HG02571 (cell line): ENCODE results near the gene DPF3.

Experiments used
- ATAC-seq: cut with Tn5 transposase; IDR thresholded peaks from one replicate; pipeline ENCODE4 v1.9.1; 2021; ENCODE audit warnings: mild to moderate bottlenecking, moderate library complexity; ENCODE audit not compliant: unreplicated experiment

Gene DPF3

DNA sequence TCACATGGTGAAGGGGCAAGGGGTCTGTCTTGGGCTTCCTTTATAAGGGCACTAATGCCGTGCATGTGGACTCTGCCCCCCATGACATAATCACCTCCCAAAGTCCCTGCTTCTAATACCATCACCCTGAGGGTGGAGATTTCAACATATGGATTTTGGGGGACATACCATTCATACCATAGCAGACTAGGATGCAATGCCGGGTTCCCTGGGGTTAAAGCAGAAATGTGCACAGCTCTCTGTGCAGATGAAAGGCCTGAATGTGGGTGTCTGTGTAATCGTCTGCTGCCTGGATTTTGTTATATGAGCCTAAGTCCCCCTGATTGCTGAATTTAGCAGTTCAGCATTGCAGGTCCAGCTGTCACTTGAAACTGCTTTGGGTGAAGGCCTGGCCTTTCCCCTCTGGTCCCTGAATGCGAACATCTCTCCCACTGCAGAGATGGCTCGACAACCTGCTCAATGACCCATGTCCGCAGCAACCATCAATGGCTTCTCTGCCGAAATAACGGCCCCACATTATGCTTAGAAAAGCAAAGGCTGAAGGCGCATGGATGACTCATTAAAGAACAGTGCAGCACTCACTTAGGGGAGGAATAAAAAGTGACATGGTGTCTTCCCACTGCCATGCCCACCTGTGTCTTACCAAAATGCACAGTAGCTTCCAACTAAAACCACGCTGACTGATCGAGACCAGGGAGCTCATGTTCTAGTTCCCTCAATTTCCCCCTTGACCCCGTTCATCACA is 286.3 kb downstream of the DPF3 start:
- no peak for ATAC-seq

DNA sequence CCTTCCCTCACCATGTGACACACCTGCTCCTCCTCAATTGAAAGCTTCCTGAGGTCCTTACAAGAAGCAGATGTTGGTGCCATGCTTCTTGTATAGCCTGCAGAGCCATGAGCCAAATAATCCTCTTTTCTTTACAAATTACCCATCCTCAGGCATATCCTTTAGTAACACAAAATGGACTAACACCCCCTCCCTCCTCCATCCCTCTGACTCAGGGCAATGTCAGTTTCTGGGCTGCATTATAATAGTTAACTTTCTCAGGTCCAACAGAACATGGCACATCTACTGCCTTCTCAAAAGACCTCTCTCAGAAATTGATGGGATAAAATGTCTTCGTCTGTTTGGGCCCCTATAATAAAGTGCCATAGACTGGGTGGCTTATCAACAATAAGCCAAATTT is 287.0 kb downstream of the DPF3 start:
- no peak for ATAC-seq

DNA sequence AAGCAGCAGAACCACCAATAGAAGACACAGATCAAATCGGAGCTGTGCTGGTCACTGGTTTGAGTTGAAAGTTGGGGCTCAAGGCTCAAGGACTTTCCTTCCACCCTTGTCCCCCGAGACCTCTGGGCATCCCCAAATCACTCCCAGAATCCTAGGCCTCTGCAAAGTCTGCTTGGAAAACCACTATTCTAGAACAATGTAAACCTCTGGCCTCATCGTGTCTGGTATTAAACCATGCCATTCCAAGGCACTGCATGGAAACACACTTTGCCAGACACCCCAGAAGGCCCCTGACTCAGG is 288.0 kb downstream of the DPF3 start:
- no peak for ATAC-seq

DNA sequence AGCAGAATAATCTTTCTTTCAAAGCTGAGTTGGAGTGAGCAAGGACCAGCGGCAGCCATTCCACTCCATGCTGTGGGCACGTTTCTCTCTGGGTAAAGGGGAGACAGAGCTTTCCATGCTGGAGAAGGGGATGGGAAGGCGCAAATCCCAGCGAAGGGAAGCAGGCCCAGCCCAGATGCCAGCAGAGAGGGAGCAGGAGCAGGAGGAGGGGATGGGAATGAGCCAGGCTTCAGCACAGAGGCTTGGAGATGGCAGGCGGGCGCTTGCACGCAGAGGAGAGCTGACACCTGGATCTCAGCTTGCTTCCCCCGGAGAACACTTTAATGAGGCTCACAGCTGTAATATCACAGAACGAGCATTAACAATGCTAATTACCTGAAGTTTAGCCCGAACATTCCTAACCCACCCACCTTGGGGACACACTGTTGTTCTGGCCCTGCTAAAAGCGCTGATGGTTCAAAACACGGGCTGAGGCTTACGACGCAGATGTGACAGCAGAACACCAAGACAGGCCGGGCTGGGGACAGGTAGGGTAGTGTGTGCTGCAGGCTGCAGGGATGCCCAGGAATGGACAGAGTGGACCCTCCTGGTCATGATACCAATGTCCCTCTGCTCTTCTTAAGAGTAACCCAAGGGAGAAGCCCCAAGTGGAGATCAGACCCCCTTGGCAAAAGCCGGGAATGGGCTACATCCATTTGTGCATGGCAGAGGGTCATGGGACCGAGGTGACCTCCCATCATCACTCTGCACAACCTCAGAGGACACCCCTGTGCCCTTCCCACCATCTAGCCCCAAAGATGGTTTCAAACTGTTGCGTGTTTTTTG is 288.6 kb downstream of the DPF3 start:
- ATAC-seq, result no peak

DNA sequence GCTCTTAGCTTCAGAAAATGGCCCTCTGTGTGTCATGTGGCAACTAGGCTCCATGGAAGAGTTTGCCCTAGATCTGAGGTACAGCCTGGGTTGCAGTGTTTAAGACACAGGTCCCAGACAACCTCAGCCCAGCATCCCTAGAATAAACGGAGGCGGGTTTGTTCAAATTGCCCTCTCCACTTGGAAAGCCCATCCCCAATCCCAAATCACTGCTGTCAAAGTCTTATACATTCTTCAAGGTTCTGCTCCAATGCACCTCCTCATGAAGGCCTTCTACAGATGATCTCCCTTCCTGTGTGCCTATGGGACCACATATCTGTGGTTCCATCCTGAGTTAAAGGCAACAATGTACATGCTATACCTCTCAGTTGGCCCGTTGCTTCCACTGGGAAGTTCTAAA is 289.8 kb downstream of the DPF3 start:
- no peak for ATAC-seq

DNA sequence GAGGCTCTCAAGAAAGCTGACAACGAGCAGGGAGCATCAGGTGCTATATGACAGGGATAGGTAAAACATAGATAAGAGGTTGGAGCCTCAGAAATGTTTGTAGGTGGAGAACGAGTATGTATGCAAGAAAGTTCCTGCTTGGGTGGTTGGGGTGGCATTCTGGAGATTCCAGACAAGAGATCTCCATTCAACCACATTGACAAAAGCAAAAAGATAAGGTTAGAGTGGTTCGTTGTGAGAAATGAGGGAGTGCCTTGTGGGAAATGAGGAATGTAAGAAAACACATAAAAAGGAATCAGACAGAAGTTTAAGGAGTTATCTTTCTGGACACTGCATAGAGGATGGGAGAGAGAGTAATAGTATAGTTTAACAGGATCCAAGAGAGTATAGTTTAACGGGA is 290.3 kb downstream of the DPF3 start:
- ATAC-seq, result no peak

DNA sequence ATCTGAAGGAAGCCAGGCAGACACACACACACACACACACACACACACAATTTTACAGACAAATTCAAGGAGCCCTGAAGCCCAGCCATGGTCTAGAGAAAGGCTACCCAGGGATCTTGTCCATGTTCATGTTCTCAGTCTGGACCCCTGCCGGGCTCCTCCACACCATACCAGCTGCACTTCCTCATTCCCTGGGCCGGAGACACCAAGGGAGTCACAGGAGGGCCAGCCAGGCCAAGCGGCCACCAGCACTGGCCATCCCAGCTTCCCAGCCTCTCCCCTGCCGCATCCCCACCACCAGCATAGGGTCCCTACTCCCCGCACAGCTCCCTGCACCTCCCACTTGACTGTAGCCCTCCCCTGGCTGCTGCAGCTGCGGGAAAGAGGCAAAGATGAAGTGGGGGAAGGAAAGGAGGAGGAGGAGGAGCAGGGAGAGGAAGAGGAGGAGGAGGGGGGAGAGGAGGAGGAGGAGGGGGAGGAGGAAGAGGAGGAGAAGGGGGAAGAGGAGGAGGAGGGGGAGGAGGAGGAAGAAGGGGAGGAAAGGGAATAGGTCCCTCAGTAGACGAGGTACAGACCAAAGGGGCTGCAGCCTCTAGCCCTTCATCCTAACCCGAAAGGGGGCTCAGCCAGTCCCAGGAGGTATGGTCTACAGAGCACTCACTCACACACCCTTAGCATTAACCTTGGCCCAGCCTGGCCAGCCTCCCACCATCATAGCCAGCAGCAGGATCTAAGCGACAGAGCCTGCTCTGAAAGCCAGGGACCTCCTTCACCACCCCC is 293.2 kb downstream of the DPF3 start:
- ATAC-seq, result no peak

DNA sequence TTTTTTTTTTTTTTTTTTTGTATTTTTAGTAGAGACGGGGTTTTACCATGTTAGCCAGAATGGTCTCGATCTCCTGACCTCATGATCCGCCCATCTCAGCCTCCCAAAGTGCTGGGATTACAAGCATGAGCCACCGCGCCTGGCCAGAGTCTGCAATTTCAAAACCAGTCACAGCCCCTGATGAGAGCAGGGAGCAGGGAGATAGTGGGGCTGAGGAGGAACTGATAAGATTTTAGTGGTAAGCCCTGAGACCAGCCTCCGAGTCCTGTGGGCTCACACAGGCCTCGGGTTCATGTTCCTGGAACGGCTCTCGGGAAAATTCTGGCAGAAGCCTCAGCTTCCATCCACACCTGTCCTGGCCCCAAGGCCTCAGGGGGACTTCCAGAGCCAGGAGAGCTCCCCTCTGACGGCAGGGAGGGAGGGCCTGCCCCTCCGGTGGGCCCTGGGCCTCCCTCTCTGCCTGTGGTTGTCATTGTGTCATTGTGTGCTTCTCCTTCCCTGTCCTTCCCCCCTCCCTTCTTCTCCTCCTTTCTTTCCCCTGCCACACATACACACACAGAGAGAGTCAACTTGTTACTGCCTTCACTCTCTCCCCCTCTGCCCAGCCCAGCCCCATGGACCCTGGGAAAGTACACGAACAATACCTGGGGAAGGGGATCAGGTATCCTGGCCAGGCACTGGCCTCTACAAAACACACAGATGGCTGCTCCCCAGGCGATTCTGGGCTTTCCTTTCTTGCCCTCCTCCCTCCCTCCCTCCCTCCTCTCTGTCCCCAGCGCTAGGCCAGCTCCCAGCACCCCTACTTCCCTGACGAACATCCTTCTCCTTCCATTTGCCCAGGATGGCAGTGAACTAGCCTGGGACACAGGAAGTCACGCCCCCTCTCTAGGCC is 294.1 kb downstream of the DPF3 start:
- ATAC-seq, result no peak

DNA sequence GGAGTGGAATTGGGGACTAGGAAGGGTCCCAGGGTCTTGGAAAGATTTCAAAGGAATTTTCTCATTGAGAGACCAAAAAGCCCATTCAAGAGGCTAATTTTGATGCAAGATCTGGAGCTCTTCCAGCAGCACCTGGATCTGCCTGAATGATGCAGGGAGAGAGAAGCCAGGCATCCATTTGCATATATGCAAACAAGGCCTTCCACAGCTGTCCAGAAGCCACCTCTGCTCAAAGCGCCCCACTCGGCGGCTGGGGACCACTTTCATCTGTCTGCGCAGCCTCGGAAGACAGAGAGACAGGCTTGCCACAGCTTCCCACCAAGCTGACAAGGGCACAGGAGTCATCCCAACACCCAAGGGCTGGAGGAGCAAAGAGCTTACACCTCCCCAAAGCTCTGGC is 295.6 kb downstream of the DPF3 start:
- no peak for ATAC-seq

DNA sequence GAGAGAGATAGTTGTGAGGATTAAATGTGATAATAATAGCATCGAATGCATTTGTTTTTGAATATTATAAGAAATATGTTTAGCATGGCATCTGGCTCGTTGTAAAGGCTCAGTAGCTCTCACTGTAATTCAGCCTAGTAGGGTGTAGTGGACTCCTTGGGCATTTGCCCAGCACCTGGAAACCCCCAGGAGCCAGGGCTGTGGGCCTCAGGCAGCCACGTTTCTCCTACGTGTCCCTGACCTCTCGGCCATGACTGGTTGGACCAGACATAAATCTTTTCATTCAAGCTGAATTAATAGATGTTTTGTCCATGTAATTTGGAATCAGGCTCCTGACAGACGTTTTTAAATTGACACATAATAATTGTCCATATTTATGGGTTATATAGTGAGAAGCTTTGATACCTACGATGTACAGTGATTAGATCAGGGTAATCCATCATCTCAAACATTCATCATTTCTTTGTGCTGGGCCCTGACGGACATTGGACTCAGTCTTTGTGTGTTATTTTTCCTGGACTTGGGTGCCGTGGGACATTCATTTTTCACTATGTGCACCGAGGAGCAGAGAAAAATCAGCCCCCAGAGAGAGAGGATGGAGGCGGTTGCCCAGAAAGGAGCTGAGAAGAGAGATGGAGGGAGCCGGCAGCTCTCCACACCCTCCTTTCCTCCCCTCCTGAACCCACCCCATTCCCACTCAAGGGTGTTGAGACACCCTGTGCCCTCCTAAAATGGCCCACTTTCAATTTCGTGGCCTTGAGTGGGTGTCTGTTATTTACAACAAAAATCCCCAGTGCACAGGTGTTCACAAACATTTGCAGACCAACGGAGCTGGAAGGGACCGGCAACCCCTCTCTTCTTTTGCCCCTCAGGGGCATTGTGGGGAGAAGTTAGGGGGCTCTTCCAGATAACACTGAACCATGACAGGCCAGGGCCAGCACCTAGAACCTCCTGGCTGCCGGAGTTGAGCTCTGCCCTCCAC is 296.4 kb downstream of the DPF3 start:
- ATAC-seq, result no peak

DNA sequence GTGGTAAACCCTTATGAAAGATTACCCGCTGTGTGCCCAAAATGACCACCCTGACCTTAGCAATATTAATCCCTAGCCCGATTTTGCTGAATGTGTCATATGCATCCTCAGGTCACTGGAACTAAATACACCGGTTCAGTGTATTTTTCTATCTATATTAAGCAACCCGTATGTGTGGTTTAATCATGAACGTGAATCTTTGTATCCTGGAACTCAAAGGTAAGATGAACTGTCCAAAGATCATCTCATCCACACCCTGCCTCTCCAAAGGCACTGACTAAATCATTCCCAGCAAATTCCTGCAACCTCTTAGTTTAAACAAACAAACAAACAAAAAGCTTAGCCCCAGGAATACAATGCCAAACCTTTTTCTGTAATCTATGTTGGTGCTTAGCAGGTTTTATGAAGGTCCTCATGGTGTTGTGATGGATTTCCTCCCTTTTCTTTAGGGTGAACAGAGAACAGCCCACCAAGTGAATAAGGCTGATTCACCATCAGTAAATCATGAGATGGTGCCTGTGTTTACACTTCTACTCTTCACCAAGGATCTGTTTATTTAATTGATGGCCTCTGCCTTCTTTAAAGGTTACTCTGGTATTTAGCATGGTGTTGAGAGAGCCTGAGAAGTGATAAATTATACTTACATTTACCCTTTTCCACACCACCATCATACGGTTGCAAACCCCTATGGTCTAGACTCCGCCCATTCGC is 298.6 kb downstream of the DPF3 start:
- no peak for ATAC-seq

DNA sequence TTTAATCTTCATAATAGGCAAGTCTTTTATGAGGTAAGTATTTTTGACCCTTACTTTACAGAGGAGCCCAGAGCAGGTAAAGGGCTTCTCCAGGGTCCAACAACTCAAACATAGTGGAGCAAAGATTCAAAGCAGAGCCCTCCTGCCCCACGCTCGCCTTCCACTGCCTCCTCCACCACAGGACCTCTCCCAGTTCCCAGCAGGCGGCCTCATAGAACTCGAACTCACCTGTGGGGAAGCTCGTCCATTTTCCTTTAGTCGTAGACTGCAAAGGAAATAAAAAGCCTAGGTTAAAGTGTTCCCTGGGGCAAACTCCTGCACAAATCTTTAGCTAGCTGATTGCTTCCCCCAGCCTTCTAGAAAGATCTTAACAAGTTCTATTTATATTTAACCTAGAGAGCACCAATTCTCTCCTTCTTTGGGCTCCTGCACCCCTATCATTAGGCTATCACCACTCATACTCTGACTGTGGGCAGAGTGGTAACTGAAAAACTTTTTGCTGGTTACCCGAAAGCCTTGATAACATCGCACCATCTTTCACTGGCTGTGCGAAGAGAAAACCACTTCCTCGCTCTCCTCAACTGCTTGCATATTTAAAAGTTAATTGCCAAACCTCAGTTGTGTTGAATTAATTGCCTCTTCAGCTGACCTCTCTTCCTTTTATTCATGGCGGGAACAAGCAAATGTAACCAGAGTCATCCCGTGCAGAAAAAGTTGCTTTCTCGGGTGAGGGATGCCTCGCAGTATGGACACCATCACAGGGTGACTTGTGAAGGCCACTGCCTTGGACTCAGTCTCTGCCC is 299.6 kb downstream of the DPF3 start:
- no peak for ATAC-seq

DNA sequence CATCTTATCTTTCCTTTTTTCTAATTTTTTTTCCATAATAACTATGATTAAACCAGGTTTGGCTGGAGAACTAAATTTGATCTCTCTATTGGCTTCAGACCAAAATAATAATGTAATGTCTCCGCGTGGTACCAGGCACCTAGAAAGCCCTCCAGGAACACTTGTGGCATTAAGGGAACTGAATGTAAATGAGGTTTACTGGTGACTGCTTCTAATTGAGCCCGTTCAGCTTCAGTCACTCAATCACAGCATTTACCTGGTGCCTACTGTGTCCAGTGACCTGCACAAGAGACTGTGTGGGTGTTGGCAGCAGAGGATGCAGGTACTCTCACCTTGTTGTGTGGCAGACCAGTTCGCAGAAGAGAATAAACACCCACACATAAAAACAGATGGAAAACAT is 302.5 kb downstream of the DPF3 start:
- ATAC-seq, result no peak

DNA sequence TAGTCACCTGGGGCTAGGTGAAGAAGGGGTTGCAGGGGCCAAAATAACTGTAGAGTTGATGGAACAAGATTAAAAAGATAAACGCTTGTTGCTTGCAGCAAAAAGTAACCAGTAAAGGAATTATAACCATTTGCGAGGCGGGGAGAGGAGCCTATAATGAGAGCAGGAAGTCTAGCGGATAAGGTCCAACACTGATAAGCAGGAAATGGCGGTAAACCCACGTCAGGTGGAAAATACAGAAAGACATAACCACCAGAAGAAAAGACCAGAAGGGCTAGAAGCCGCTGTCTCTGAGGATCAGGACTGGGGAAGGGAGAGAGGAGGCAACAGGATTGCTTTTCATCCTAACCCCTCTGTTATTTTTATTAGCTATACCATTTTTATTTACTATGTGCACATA is 303.3 kb downstream of the DPF3 start:
- ATAC-seq, result no peak

DNA sequence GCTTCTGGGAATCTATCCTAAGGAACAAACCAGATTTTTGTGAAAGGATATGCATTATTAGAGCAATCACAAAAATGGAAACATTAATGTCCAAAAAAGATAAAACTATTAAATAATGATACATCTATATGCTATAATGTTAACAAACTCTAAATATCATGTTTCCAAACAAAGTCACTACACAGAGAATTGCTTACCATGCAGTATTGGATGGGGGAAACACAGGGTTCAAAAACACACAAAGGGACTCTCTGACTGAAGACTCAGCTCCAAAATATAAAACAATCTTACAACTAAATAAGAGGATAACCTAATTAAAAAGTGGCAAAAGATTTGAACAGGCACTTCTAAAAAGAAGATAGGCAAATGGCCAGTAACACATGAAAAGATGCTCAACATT is 304.2 kb downstream of the DPF3 start:
- ATAC-seq, result no peak

DNA sequence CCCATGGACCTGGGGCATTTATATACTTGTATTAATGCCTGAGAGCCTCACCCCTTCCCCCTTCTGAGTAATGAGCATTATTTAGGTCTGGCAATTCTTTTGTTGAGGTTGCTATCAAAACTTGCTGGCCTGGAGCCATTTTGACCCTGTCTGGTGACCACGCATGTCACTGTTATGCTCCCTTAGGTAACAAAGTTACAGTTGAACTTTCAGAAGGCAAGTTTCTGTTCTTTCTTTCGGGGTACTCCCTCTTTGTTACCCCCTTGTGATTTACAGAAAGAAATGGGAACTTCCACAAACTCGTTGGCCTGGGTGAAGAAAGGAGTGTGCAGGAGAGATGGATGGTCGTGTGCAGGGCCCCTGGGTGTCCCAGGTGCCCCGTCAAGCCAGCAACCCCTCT is 305.4 kb downstream of the DPF3 start:
- ATAC-seq, result no peak

DNA sequence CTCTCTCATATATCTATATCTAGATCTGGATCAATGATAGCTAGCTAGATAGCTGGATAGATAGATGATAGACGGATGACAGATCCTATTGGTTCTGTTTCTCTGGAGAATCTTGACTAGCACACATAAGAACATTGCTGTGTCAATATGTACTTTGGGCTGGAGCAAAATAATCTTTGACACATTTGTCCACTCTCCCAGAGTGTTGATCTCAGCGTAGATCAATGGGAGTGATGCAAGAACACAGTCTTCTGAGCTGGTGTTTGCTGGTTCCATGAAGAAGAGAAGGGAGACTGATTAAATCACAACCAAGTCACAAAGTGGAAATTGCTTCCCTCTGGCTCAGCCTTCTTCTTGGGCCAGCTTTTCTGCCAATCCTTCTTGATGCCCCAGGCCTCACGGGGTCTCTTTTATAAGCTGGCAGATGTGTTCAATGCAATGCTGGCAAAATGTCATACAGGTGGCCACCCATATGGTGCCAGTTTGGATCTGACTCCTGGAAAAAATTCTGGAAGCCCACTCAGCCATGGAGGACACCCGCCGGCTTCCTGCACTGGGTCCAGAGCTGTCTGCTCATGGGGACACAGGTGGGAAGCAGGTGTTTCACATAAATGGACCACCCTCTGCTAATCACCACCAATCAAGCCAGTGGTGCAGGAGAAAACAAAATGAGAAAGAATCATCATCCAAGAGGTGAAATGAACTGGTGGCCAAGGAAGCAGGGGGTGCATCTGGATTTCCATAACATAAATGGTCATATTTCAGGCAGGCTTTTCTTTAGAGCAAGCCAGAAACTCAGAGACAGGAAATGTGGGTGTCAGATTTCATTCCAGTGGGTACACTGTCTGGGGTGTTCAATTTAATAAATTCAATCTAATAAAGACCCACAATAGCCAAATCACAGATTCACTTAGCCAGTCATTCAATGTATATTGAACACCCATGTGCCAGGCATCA is 310.3 kb downstream of the DPF3 start:
- no peak for ATAC-seq
